G401.6 (cell line): Measurements from ENCODE around the gene CEP72.
"Not testable (repeated sequence)": the region's sequence is repeated elsewhere in the genome, so short reads cannot be mapped to it uniquely, and the experiment has no call there.

Experiments used
- FAIRE-seq: peaks from 2 replicates; lab custom pipeline; 2012; peaks lifted over from hg19 to GRCh38; lab: Jason Lieb, UNC

Gene CEP72

DNA sequence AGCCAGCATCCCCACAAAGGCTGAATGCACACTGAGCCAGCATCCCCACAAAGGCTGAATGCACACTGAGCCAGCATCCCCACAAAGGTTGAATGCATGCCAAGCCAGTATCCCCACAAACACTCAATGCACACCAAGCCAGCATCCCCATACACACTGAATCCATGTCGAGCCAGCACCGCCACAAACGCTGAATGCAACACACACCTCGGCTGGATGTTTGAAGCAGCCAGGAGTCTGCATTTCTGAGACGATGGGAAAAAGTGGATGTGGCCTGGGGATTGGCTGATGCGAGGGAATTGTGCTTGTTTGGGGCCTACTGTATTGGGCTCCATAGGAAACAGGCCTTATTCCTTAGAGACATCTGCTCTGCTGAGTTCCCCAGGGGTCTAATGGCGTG is 30.9 kb upstream of the CEP72 start:
- FAIRE-seq: no peak

DNA sequence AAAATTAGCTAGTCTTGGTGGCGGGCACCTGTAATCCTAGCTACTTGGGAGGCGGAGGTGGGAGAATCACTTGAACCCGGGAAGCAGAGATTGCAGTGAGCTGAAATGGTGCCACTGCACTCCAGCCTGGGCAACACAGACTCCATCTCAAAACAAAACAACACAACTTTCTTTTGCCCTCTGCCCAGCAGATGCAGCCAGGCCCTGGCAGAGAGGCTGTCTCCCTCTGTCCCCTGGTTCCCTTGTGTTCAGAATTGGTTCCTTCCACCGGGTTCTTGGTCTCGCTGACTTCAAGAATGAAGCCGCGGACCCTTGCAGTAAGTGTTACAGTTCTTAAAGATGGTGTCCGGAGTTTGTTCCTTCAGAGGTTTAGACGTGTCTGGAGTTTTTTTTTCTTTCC is 30.2 kb upstream of the CEP72 start:
- no peak for FAIRE-seq

DNA sequence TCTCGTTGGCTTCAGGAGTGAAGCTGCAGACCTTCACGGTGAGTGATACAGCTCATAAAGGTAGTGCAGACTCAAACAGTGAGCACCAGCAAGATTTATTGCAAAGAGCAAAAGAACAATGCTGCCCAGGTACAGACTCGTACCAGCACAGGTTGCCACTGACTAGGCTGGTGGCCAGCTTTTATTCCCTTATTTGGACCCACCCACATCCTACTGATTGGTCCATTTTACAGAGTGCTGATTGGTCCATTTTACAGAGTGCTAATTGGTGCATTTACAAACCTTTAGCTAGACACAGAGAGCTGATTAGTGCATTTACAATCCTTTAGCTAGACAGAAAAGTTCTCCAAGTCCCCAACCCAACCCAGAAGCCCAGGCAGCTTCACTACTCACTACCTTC is 29.7 kb upstream of the CEP72 start:
- FAIRE-seq: not testable (repeated sequence)

DNA sequence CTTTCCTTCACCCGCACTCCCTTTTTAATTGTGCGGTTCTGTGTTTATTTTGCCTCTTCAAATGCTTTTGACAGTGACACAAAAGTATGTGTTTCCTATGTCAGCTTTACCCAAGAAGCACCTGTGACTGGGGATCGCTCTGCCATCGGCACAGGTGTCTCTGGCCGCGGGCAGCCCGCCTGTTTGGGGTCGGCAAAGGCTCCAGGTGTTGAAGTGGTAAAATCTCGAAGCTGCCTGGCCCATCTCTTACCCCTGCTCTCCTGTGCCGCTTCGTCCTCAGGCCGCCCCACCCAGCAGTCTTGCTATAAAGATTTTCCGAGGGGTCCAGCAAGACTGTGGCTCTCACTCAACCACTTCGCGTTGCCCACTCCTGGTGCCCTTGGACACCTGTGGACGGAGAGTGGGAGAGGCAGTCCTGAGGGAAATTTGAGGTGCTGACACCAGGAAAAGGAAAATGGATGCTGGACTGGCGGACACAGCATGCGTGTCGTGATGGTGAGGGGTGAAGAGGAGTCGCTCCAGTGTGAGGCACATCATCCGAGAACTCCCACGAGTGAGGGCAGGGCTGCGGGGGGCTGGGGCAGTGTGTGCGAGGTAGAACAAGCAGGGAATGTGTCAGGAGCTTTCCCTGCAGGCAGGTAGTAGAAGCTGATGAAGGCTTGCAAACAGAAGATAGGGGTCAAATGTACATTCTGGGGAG is 29.1 kb upstream of the CEP72 start:
- FAIRE-seq: no peak

DNA sequence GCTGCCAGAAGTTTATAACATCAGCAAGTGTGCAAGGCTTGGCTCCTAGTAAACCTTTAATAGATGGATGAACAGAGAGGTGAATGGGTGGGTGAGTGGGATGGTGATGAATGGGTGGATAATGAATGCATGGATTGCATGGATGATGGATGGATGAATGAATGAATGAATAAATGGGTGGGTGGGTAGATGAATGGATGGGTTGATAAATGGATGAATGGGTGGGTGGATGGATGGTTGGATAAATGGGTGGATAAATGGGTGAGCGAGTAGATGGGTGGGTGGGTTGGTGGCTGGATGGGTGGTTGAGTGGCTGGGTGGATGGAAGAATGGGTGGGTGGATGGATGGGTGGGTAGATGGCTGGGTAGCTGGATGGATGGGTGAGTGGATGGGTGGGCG is 28.5 kb upstream of the CEP72 start:
- FAIRE-seq: no peak

DNA sequence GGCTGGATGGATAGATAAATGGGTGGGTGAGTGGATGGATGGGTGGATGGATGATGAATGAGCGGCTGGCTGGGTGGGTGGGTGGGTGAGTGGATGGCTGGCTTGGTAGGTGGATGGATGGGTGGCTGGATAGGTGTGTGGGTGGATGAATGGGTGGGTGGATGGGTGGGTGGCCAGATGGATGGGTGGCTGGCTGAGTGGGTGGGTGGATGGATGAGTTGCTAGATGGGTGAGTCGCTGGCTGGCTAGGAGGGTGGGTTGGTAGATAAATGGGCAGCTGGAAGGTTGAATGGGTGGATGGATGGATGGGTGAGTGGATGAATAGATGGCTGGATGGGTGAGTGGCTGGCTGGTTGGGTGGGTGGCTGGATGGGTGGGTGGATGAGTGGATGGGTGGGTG is 27.9 kb upstream of the CEP72 start:
- no peak for FAIRE-seq

DNA sequence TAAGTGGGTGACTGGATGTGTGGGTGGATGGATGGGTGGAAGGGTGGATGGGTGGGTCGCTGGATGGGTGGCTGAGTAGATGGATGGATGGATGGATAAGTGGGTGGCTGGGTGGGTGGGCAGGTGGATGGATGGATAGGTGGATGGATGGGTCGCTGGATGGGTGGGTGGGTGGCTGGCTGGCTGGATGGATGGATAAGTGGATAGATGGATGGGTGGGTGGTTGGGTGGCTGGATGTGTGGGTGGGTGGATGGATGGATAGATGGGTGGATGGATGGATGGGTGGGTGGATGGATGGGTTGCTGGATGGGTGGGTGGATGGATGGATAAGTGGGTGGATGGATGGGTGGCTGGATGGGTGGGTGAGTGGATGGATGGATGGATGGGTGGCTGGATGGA is 27.3 kb upstream of the CEP72 start:
- no peak for FAIRE-seq

DNA sequence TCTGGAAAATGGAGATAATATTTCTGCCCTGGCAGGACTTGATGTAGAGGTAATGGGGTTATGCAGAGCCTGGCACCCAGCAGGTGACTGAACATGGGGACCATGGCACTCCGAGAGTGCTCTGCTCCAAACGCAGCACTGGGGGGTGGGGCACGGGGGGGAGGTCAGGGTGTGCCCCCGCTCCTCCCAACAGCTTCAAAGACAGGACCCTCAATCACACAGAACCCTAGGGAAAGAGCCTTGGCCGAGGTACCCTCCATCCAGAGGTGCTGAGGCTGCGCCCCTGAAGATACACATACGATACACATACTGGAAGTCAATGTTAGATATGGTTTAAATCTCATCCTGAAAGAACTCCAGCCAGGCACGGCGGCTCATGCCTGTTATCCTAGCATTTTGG is 26.6 kb upstream of the CEP72 start:
- FAIRE-seq: no peak

DNA sequence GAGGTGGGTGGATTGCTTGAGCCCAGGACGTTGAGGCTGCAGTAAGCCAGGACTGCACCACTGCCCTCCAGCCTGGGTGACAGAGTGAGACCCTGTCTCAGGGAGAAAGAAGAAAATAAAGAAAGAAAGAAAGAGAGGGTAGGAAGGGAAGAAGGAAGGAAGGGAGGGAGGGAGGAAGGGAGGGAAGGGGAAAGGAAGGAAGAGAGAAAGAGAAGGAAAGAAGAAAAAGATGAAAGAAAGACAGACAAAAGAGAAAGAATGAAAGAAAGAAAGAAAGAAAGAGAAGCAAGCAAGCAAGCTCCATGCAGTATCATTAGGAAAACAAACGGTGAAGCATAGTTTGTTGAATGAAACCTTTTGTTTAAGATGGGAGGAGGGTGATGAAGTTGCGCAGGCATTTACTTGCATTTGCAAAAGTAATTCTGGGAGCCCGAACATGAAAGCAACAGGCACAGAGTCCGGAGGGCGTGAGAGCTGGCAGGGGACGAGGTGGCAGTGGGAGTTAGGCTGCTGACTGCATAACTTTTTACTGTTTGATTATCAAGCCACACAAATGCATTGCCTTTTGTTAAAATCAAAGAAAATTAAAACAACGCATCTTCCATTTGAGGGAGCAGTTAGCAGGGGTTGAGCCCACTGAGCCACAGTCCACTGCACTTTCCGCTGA is 26.0 kb upstream of the CEP72 start:
- FAIRE-seq: no peak

DNA sequence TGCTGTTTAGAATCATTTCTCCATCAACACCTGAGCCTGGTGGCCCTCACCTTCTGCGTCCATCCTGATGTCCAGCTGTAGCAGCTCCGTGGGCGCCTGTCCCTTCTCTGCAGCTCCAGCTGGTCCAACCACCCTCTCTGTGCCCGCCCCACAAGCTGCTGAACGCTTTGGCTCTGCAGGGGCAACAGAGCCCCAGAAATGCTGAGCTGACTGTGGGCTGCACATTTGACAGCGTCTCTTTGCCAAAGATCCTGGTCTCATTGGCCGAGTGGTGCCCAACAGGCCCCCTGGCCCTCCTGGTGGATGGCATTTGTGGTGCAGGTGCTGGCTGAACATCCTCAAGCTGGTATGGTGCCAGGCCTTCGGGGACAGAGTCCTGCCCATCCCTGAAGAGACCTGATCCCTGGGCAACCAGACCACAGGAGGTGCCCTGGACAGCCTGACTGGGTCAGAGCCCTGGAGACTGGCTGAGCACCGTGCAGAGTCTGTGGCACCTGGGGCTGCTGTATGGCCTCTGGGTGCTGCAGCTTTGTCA is 25.3 kb upstream of the CEP72 start:
- FAIRE-seq: no peak

DNA sequence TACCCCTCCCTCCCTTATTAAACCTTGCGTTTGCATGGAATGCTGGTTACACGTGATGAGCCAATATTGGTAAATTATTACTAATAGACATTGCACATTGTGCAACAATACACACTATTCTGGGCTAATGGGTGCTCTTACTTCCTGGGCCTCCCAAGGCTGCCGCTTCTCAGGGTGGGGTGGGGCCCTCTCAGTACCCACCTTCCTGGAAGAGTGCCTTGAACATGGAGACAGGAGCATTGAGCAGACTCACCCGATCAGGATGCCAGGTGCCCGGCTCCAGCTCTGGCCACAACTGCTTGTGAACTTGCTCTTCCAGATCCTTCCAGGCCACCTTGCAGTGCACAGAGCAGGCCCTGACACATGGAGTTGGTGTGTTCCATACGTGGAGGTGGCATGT is 24.7 kb upstream of the CEP72 start:
- no peak for FAIRE-seq

DNA sequence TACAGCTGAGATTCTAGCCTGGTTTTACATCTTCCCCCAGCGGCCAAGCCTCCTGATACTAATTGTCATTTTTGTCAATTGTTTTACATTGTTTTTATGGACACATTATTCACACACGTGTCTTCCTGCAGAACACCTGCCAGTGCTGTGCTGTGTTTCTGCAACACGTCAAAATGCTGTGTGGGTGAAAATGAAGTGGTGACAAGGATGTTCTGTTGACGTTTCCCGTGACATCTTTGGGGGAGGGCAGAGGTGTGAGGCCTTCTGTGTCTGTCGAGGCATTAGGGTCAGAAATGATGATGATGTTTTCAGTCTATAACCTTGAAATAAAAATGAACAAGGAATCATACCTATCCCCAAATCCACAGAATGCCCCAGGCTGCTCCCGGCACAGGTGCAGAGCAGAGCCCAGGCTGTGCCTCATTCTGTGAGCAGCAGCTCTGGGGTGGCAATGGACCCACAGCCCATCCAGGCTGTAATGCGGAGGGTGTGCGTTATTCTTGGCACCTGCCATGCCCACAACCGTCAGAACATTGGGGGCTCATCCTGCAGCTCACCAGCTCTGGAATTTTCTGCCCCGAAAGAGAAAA is 23.6 kb upstream of the CEP72 start:
- no peak for FAIRE-seq

DNA sequence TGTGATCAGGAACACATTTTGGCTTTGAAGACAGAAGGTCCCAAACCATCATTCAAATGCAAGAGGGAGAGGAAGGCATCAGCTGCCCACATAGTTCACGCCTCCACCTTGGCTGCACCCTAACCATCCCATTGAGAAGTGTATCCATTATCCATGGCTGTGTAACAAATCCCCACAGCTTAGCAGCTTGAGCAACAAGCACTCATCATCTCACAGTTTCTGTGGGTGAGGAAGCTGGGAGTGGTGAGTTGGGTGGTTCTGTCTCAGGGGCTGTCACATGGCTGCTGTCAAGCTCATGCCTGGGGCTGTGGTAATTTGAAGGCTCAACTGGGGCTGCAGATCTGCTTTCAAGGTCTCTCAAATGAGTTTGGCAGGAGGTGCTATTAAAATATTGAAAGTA is 23.0 kb upstream of the CEP72 start:
- FAIRE-seq: no peak

DNA sequence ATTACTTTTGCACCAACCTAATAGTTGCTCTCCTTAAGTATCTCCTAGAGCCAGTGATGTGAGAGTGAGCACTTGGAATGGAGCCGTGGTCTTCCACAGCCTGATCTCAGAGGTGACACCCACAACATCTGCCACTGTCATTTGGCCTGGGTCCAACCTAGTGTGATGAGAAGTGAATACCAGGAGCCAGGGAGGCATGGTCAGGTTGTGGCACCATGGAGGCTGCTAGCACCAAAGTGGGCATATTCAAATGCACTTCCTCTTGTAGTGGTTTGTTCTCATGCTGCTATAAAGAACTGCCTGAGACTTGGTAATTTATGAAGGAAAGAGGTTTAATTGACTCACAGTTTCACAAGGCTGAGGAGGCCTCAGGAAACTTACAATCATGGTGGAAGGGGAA is 22.6 kb upstream of the CEP72 start:
- no peak for FAIRE-seq

DNA sequence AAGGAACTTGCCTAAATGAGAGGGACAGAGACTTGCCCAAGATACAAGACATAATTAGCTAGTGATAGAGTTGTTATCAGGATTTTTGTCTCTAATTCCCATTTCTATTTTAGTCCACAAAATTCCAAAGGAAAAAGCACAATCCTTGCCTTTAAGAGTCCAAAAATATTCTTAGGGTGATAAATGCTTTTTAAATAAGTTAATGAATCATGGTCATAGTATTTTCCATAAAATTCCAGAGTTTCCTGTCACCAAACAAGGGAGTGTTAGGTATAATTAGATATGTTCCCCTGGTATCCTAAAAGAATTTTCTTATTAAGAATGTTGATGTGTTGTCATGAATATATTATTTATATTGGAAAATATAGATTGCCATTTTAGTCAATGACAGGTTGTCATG is 21.8 kb upstream of the CEP72 start:
- FAIRE-seq: no peak

DNA sequence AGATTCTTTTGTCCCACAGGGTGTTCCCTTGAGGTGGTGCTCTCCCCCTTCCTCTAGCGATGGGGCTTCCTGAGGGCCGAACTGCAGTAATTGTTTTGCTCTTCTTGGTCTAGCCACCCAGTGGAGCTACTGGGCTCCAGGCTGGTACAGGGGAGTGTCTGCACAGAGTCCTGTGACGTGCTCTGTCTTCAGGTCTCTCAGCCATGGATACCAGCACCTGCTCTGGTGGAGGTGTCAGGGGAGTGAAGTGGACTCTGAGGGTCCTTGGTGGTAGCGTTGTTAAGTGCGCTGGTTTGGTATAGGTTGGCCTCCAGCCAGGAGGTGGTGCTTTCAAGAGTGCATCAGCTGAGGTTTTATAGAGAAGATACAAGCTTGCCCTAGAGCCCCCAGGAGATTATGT is 20.4 kb upstream of the CEP72 start:
- FAIRE-seq: no peak

DNA sequence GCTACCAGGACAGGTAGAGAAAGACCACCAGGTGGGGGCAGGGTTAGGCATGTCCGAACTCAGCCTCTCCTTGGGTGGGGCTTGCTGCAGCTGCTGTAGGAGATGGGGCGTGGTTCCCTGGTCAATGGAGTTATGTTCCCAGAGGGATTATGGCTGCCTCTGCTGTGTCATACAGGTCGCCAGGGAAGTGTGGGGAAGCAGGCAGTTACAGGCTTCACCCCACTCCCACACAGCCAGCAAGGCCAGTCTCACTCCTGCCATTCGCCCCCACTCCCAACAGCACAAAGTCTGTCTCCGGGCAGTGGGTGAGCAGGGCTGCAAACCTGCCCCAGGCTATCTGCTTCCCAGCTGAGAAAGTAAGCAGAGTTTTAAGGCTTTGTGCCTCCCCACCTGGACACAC is 20.0 kb upstream of the CEP72 start:
- FAIRE-seq: no peak

DNA sequence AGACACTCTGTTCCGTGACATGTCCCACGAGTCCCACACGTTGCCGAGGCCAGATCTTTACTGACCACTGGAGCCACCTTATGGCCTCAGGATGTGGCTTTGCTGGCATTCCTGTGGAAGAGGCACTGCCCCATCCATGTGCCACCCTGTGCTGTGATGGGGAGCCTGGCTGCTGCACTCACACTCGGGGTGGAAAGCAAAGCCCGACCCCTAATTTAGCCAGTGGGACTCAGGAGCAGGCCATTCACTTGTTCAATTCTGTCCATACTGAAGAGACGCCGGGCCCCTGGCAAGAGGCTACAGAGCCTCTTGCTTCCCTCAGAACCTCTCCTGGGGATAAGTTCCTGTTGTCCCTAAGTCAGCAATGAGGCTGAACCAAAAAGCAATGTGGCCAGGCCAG is 18.6 kb upstream of the CEP72 start:
- no peak for FAIRE-seq

DNA sequence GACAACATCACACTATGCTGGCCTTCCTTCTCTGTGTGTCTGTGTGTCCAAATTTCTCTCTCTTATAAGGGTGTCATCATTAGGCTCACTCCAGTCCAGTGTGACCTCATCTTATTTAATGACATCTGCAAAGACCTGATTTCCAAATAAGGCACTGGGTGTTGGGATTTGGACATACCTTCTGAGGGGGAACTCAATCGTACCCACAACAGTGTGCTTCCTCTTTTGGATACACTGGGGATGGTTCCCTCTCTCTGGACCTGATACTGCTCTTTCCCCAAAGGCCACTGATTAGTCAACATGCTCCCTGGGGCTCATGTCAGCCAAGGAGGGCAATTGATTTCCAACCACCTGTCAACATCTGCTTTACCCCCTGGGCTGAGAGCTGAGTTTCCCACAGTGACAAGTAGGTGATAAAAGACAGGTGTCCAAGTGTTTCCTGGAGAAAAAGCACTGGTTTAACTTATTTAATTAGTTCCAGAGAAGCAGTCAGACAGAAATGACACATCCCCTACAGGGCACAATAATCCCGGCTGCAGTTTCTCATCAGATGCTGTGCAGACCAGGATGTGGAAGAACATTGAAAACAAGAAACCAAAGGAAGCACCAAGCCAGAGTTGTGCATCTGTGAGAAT is 17.8 kb upstream of the CEP72 start:
- FAIRE-seq: no peak

DNA sequence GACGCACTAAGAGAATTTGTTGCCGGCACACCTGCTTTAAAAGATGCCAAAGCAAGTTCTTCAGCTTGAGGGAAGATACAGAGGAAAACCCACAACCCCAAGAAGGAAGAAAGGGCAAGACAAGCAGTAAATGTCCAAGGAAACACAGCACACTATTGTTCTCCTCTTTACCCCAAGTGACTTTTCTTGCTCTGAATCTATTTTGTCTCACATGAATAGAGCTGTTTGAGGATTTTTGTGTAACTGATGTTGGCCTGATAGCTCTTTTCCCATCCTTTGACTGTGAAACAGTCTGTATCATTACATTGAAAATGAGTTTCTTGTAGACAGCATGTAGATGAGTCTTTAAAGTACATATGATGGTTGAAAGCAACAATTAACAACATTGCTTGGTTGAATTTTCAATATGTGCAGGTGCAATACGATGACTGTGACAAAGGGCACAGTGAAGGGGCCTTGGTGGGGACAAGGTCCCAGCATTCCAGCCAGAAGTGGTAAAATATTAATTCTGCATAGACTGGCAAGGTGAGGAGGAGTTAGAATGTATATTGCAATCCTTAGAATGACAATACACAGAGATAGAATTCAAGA is 16.8 kb upstream of the CEP72 start:
- FAIRE-seq: no peak

DNA sequence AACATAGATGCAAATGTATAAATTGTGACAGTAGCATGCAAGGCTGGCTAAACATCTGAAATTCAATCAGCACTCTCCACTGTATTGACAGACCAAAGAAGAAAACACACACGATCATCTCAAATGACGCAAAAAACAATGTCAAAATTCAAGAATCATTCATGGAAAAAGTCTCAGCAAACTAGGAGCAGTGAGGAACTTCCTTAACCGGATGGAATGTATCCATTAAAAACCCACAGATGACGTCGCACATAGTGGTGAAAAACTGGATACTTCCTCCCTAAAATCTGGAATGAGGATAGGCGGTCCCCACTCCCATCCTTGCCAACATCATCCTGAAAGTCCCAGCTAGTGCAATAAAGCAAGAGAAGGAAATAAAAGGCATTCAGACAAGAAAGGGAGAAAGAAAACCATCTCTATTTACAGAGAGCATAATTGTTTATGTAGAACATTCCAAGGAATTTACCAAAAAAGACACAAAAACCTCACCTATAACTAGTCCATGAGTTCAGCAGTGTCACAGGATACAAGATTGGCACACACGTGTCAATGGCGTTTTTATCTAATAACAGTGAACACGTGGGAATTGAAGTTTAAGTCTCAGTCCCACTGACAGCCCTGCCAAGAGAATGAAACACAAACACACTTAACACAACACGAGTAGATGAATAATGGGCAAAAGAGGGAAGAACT is 14.1 kb upstream of the CEP72 start:
- FAIRE-seq: no peak

DNA sequence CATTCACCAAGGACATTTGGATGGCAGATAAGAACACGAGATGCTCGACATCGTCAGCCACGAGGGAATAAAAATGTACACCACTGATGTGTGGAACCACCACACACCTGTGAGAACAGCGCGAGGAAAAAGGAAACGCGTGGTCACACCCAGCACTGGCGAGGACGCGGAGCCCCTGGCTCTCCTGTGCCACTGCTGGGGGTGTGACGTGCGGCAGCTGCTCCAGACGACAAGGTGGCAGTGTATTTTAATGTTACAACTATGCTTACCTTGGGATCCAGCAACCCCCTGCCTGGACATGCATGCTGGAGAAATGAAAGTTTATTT is 13.6 kb upstream of the CEP72 start:
- FAIRE-seq: no peak
